Calu3 (cell line): ENCODE data around the gene ADH6. TPM values are rescaled to one million over a fixed set of nuclear protein-coding genes. Genes with fewer than 3 reads are reported as not detected.

Experiments
- BruUV-seq: library from RNA; stranded (reverse); fragments of 400-500 nt; replicated peaks from 2 replicates; lab custom pipeline; 2021; lab: Mats Ljungman, UMichigan
- CTCF ChIA-PET: fragments of 300-600 bp; sonication (Branson Sonifier 250); formaldehyde crosslinking; loops from one replicate; lab custom pipeline; 2022; ENCODE audit warnings: antibody characterized with exemption; lab: Charles Lee
- DNase-seq: peaks from one replicate; pipeline ENCODE4 v3.0.0; 2022
- H3K27ac Mint-ChIP-seq: one replicate; pipeline ENCODE4 v1.8.0; 2022; ENCODE audit warnings: mixed read lengths; ENCODE audit not compliant: unreplicated experiment
- H3K27me3 Mint-ChIP-seq: one replicate; pipeline ENCODE4 v1.8.0; 2022; ENCODE audit warnings: mixed read lengths; ENCODE audit not compliant: unreplicated experiment
- H3K36me3 Mint-ChIP-seq: one replicate; pipeline ENCODE4 v1.8.0; 2022; ENCODE audit warnings: mild to moderate bottlenecking, moderate library complexity, mixed read lengths; ENCODE audit not compliant: insufficient read depth, unreplicated experiment
- H3K4me1 Mint-ChIP-seq: one replicate; pipeline ENCODE4 v1.8.0; 2022; ENCODE audit warnings: mild to moderate bottlenecking, low read depth, mixed read lengths; ENCODE audit not compliant: unreplicated experiment
- H3K4me3 Mint-ChIP-seq: one replicate; pipeline ENCODE4 v1.8.0; 2022; ENCODE audit warnings: mild to moderate bottlenecking, low read depth, moderate library complexity, mixed read lengths; ENCODE audit not compliant: unreplicated experiment
- H3K9me3 Mint-ChIP-seq: one replicate; pipeline ENCODE4 v1.8.0; 2022; ENCODE audit warnings: low read depth, mixed read lengths; ENCODE audit not compliant: unreplicated experiment
- intact Hi-C: fragments of 100-400 bp; cut with micrococcal nuclease; formaldehyde crosslinking; loops from one replicate; pipeline ENCODE4 v1.10.0; 2022; ENCODE audit not compliant: unreplicated experiment
- total RNA-seq: library from RNA; stranded (reverse); gene quantifications from 2 replicates; pipeline ENCODE4 v1.2.3, GENCODE V29; 2022
- TF ChIP-seq, protein P1 (sequence below): fragments of 200-600 bp; IDR thresholded peaks from one replicate; pipeline ENCODE4 v1.8.0; 2022; ENCODE audit warnings: antibody characterized with exemption; ENCODE audit not compliant: unreplicated experiment

Gene ADH6
- total RNA-seq, 1 experiment from 2014 or later = 1.6 TPM

DNA sequence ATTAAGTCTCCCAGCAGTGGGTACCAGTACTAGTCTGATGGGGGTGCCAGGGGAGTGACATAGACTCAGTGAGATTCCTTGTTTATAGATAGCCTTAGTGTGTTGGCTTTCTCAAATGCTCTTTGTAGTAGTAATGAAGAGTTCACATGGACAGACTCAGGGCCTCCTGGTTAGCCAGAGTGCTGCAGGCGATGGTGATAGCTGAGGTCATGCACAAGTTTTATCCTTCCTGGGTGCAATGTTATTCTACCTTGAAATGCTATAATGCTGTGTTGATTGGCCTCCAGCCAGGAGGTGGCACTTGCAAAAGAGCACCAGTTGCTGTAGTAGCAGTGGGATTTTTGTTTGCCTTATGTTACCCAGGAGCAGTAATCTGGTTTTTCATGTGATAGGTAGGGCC, 39.4 kb downstream of the ADH6 start:
- TF ChIP-seq, protein P1, sequence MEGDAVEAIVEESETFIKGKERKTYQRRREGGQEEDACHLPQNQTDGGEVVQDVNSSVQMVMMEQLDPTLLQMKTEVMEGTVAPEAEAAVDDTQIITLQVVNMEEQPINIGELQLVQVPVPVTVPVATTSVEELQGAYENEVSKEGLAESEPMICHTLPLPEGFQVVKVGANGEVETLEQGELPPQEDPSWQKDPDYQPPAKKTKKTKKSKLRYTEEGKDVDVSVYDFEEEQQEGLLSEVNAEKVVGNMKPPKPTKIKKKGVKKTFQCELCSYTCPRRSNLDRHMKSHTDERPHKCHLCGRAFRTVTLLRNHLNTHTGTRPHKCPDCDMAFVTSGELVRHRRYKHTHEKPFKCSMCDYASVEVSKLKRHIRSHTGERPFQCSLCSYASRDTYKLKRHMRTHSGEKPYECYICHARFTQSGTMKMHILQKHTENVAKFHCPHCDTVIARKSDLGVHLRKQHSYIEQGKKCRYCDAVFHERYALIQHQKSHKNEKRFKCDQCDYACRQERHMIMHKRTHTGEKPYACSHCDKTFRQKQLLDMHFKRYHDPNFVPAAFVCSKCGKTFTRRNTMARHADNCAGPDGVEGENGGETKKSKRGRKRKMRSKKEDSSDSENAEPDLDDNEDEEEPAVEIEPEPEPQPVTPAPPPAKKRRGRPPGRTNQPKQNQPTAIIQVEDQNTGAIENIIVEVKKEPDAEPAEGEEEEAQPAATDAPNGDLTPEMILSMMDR = no peak
- CTCF ChIA-PET = no interaction called here
- H3K27ac Mint-ChIP-seq = no peak overlapping the region

DNA sequence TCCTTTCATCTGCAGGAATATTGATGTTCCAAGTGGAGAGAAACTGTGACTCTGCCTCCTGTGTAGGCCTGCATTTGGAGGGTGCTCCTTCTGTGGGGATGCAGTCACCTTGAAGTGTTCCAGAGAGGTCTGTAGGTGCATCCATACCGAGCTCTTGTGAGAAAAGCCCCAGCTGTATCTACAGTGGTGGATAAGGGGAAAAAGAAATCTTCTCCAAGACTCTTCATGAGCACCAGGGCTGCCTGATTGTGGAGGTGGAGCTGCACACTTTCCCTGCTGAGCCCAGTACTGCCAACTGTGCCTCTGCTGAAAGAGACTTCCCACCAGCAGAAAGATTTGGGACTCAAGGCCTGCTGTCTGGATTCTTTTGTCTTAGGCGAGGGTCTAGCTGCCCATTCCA, 39.9 kb downstream of the ADH6 start:
- Mint-ChIP-seq H3K9me3 (peaks cover 2% of the 10 kb centered on the region), H3K36me3 (no peaks in the 10 kb centered on the region), H3K4me3 (no peak overlapping the region), H3K27ac (no peak overlapping the region), H3K4me1 (no peaks in the 10 kb centered on the region), H3K27me3 (no peaks in the 10 kb centered on the region)
- CTCF ChIA-PET = no interaction called here
- intact Hi-C loops = no loop called here
- BruUV-seq = no TSS peak
- no peak for DNase-seq
- TF ChIP-seq, protein P1 = no peak

More for the DNA sequence above, 39.4 kb downstream of the ADH6 start:
- Mint-ChIP-seq H3K4me3 (no peak overlapping the region), H3K36me3 (no peaks in the 10 kb centered on the region), H3K4me1 (no peaks in the 10 kb centered on the region), H3K9me3 (peaks cover 2% of the 10 kb centered on the region), H3K27me3 (no peaks in the 10 kb centered on the region)
- no peak for DNase-seq
- BruUV-seq = no TSS peak
- intact Hi-C loops = no loop called here

DNA sequence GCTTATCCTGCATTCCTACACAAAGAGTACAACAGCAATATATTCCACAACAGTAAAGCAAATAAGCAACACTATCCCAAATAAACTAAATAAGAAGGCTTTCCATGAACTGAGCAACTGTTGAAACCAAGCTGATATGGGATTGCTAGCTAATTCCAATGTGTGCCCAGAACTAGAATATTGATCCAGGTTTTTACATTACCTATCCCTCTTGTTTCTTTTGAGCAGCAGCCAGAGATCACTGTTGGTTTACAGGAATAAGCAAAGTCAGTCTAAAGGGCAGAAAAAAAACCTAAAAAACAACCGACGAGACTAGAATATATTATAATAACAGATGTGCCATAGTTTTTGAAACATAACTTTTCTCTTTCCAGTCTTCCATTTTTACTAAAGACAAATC, 52.5 kb downstream of the ADH6 start:
- CTCF ChIA-PET = no interaction called here
- TF ChIP-seq, protein P1 = no peak
- Mint-ChIP-seq H3K36me3 (no peaks in the 10 kb centered on the region), H3K4me3 (no peak overlapping the region), H3K27me3 (no peaks in the 10 kb centered on the region), H3K4me1 (no peaks in the 10 kb centered on the region), H3K9me3 (peaks cover 3% of the 10 kb centered on the region), H3K27ac (no peak overlapping the region)
- intact Hi-C loops = no loop called here
- DNase-seq = no peak
- no TSS peak for BruUV-seq

DNA sequence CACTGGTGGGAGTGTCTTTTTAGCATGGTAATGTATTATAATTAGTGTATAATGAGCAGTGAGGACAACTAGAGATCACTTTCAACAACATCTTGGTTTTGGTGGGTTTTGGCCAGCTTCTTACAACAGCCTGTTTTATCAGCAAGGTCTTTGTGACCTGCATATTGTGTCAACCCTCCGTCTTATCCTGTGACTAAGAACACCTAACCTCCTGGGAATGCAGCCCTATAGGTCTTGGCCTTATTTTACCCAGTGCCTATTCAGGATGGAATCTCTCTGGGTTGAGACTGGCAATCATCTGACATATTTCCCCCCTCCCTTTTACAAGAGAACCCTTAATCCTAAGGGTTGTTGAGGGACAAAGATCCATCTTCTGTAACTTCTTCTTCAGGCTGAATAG, 53.1 kb downstream of the ADH6 start:
- no peaks in the 10 kb centered on the region for H3K36me3 Mint-ChIP-seq
- H3K4me1 Mint-ChIP-seq = no peaks in the 10 kb centered on the region
- TF ChIP-seq, protein P1 = no peak
- H3K4me3 Mint-ChIP-seq = no peak overlapping the region
- intact Hi-C loops = no loop called here
- H3K27ac Mint-ChIP-seq = no peak overlapping the region
- CTCF ChIA-PET = no interaction called here
- H3K27me3 Mint-ChIP-seq = no peaks in the 10 kb centered on the region
- BruUV-seq = no TSS peak
- H3K9me3 Mint-ChIP-seq = peaks cover 3% of the 10 kb centered on the region
- DNase-seq = no peak
